IPS DF 6.9 (cell line): ENCODE results near the gene MAGI2.
A peak's percentile ranks its signal among the peaks of the same experiment; 100 is the strongest.

ENCODE experiments used
- DNase-seq: peaks from one replicate; pipeline ENCODE4 v3.0.0-alpha.2; 2013; ENCODE audit warnings: low read depth, low spot score
- H3K27ac ChIP-seq: one replicate; pipeline ENCODE4 v1.5.1; 2013; ENCODE audit warnings: low read length, control low read depth
- H3K27me3 ChIP-seq: 2 replicates; pipeline ENCODE4 v1.6.1; 2013; ENCODE audit warnings: mild to moderate bottlenecking, low read length; ENCODE audit not compliant: control insufficient read depth, insufficient read depth
- H3K36me3 ChIP-seq: 2 replicates; pipeline ENCODE4 v1.6.1; 2013; ENCODE audit warnings: low read length; ENCODE audit not compliant: control insufficient read depth, insufficient read depth
- H3K4me1 ChIP-seq: 2 replicates; pipeline ENCODE4 v1.6.1; 2013; ENCODE audit warnings: low read length; ENCODE audit not compliant: control insufficient read depth, insufficient read depth
- H3K4me3 ChIP-seq: 2 replicates; pipeline ENCODE4 v1.5.1; 2013; ENCODE audit warnings: mild to moderate bottlenecking, low read length
- H3K9me3 ChIP-seq: 2 replicates; pipeline ENCODE4 v1.6.1; 2013; ENCODE audit warnings: low read length, inconsistent platforms; ENCODE audit not compliant: control insufficient read depth, insufficient read depth
- WGBS: extraction: QIAGEN DNeasy Blood & Tissue Kit; methylation state at CpG from one replicate; pipeline ENCODE4 v1.1.7; 2013; ENCODE audit warnings: mixed read lengths, missing lambda C conversion rate; ENCODE audit not compliant: insufficient read length, insufficient coverage; 5-methylcytosine and 5-hydroxymethylcytosine counted together

The MAGI2 gene

DNA sequence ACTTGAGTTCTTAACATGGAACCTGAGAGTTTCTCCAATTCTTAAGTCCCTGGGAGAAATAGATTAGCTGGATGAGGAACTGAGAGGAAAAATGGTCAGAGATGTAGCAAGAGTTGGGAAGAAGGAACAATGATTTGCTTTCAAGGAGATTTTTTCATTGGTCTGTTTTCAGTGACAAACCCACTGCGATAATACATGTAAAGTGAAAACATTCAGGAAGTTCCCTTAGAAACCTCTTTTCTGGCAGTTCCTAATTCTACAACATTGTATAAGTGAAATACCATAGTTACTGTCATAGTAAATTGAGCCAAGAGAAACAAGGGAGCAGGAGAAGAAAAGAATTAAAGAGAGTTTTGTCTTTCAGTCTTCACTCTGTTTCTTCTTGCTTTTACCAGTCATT is 12.1 kb upstream of the MAGI2 start:
- H3K9me3 ChIP-seq: no peaks in the 10 kb centered on the region
- H3K36me3 ChIP-seq: no peaks in the 10 kb centered on the region
- no peak for DNase-seq
- no peak overlapping the region for H3K4me3 ChIP-seq
- H3K27me3 ChIP-seq: no peaks in the 10 kb centered on the region
- no CpG with 5 or more reads among the region's 1 CpG for WGBS
- H3K4me1 ChIP-seq: no peaks in the 10 kb centered on the region
- H3K27ac ChIP-seq: no peak overlapping the region

DNA sequence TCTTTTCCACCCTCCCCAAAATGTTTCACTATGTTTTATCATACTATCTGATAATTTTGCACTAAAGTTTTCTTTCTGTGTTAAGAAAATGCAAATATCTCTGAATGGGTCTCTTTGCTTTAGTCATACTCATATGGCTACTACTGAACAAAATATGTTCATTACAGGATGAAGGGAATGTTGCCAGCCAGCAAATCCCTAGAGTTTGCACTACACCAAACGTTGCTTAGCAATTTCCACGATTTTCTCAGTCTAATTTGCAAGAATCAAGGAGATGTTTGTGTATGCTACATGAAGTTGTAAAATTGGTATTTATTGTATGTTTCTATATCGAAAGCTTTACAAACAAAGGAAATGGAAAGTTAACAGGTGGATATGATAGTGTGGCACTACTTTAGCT is 10.6 kb upstream of the MAGI2 start:
- no peak for DNase-seq
- Histone ChIP-seq H3K9me3 (no peaks in the 10 kb centered on the region), H3K27ac (no peak overlapping the region), H3K36me3 (no peaks in the 10 kb centered on the region), H3K27me3 (no peaks in the 10 kb centered on the region), H3K4me3 (no peak overlapping the region), H3K4me1 (no peaks in the 10 kb centered on the region)
- 100% methylated on average over 1 of the region's 3 CpGs for WGBS

DNA sequence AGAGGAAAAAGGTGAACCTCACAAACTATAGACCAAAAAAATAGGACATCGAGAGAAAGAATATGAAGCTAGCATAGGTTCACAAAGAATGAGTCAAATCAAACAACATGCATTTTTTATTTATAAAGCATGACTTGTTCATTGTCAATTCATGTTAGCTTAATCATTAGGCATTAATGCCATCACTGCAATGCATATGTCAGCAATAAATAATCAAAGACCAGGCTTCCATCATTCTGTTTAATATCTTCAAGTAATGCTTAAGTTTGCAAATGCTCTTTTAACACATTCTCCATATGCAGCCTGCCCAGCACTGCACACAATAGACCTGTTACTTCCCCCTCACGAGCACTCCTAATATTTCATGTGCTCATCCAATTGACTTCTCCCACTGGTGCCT is 8.9 kb upstream of the MAGI2 start:
- no peaks in the 10 kb centered on the region for H3K36me3 ChIP-seq
- no CpG with 5 or more reads among the region's 2 CpGs for WGBS
- no peak for DNase-seq

DNA sequence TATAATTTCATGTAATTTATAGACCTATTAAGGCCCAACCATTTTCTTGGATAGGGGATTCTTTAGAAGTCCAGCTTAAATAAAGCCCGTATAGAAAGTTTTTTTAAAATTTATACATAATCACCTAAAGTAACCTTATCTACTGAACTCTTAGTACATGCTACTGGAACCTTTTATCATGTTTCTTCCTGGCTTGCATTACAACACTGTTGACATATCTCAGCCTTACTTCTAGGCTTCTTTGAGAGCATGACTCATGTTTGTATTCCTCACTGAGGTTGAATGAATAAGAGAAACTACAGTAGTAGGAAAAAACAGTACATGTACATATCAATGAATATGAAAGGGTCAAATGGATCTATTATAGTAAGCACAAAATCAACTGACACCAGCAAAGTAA is 8.2 kb upstream of the MAGI2 start:
- Histone ChIP-seq H3K4me3 (no peak overlapping the region), H3K27ac (no peak overlapping the region), H3K36me3 (no peaks in the 10 kb centered on the region), H3K4me1 (no peaks in the 10 kb centered on the region), H3K27me3 (no peaks in the 10 kb centered on the region), H3K9me3 (no peaks in the 10 kb centered on the region)
- no CpG with 5 or more reads among the region's 1 CpG for WGBS
- no peak for DNase-seq

More for the DNA sequence above, 8.9 kb upstream of the MAGI2 start:
- H3K4me3 ChIP-seq: no peak overlapping the region
- no peaks in the 10 kb centered on the region for H3K27me3 ChIP-seq
- no peaks in the 10 kb centered on the region for H3K4me1 ChIP-seq
- no peak overlapping the region for H3K27ac ChIP-seq
- H3K9me3 ChIP-seq: no peaks in the 10 kb centered on the region

DNA sequence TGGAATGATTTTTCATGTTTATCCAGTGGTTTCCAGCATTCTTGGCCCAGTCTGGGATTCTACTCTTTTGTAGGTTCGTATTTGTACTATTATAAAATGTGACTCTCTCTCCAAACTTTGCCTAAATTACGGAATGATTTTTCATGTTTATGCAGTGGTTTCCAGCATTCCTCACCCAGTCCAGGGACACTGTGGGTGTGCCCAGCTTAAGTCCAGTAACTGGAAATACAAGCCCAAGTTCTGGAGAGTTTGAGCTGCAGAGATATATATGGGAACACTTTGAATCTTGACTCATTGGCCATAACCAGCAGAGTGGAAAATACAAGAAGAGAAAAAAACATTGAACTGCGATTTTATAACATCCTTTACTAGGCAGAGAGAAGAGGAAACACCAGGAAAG is 5.9 kb upstream of the MAGI2 start:
- no peak overlapping the region for H3K27ac ChIP-seq
- peaks cover 13% of the 10 kb centered on the region for H3K27me3 ChIP-seq
- no peaks in the 10 kb centered on the region for H3K36me3 ChIP-seq
- H3K4me1 ChIP-seq: no peaks in the 10 kb centered on the region
- H3K9me3 ChIP-seq: no peaks in the 10 kb centered on the region
- no CpG with 5 or more reads among the region's 3 CpGs for WGBS
- DNase-seq: no peak
- no peak overlapping the region for H3K4me3 ChIP-seq

DNA sequence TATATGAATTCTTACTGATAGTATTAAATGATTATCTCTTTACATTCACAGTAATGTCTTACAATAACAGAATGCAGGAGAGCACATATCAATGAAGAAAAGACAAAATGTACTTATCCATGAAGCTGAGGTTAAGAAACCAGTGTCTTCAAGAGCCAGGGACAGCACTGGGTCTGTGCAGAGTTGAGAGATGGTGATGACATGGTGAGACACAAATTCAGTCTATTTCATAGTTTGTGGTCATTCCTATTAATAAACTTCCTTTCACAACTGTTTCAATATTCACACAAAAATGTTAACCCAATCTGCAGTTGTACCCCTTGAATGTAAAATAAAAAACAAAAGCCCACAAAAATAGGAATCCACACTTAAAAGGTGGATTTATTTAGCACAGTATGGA is 5.3 kb upstream of the MAGI2 start:
- Histone ChIP-seq H3K27me3 (peaks cover 19% of the 10 kb centered on the region), H3K27ac (no peak overlapping the region), H3K4me1 (no peaks in the 10 kb centered on the region), H3K9me3 (no peaks in the 10 kb centered on the region), H3K4me3 (no peak overlapping the region), H3K36me3 (no peaks in the 10 kb centered on the region)
- DNase-seq: no peak

DNA sequence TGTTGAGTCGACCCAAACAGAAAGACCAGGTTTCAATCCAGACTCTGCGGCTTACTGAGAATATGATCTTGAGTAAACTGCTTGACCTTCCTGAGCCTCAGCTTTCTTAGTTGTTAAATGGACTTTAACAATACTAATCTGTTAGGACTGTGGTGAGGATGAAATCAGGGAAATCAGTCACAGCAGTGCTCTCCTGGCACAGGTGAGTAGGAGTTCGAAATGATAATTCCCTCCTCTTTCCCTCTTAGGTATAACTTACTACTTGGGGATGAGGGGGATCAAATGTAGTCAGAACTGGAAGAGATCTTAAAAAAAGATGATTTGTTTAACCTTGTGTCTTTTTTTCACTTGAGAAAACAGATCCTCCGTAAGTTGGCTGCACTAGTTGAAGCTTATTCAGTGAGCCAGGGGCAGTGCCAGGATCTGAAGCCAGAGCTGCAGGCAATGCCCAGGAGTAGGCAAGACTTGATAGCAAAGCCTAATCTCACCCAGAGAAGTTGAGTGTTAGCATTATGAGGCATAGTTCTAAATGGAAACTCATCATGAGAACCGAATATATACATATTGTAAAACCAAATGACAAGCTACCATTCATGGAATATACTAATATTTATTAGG is 1.8 kb upstream of the MAGI2 start:
- Histone ChIP-seq H3K27me3 (peaks cover 37% of the 10 kb centered on the region), H3K4me1 (no peaks in the 10 kb centered on the region; the same call in 1 of the 2 replicates), H3K36me3 (no peaks in the 10 kb centered on the region), H3K4me3 (no peak overlapping the region), H3K9me3 (no peaks in the 10 kb centered on the region), H3K27ac (no peak overlapping the region)
- no CpG with 5 or more reads among the region's 5 CpGs for WGBS
- DNase-seq: no peak

DNA sequence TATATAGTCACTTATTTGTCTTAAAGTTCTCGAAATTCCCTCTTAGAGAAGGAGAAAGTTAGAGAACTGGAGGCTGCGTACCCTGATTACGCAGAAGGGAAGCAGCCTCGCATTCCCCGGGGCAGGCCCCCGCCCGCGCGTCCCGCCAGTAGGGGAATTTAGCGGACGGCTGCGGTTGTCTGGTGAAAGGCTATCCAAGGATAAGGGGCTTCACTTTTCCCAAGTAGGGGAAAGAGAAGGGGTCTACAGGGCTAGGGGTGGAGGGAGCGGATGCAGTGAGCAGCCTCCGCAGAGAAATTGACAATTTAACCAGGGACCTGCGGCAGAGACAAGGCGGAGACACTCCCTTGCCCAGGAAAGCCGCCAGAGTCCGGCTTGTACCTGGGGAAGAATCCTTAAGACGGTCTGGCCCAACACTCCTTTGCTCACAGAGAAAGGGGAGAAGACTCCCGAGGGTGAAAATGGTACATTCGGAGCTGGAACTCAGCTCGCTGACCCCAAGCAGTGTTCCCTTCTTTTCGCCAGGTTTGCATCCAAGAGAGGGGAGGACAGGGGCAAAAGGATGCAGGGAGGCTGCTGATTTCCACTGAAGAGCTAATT is 994 bp upstream of the MAGI2 start:
- Histone ChIP-seq H3K9me3 (no peaks in the 10 kb centered on the region), H3K27me3 (peaks cover 37% of the 10 kb centered on the region), H3K4me1 (no peaks in the 10 kb centered on the region; the same call in 1 of the 2 replicates), H3K27ac (no peak overlapping the region), H3K36me3 (no peaks in the 10 kb centered on the region), H3K4me3 (peak overlapping the region; percentile 89; the same call in 1 of the 2 replicates)
- no peak for DNase-seq
- no CpG with 5 or more reads among the region's 24 CpGs for WGBS

DNA sequence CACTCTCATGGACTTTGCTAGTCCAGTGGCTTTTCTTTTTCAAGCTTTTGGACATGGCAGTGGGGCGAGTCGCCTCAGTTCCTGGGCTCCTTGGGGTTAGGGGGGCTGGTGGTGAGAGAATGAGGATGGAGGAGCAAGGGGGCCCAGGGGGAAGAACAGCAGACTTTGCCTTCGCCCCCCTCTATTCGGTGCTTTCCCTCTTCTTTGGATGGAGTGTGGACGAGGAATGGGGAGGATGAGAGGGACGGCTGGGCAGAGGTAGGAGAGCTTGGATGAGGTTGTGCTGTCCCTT is 255 bp downstream of the MAGI2 start:
- Histone ChIP-seq H3K4me1 (no peaks in the 10 kb centered on the region; the same call in 1 of the 2 replicates), H3K36me3 (no peaks in the 10 kb centered on the region), H3K4me3 (peak overlapping the region; percentile 89; the same call in 1 of the 2 replicates), H3K9me3 (no peaks in the 10 kb centered on the region), H3K27me3 (peaks cover 37% of the 10 kb centered on the region), H3K27ac (no peak overlapping the region)
- no peak for DNase-seq
- no CpG with 5 or more reads among the region's 6 CpGs for WGBS

DNA sequence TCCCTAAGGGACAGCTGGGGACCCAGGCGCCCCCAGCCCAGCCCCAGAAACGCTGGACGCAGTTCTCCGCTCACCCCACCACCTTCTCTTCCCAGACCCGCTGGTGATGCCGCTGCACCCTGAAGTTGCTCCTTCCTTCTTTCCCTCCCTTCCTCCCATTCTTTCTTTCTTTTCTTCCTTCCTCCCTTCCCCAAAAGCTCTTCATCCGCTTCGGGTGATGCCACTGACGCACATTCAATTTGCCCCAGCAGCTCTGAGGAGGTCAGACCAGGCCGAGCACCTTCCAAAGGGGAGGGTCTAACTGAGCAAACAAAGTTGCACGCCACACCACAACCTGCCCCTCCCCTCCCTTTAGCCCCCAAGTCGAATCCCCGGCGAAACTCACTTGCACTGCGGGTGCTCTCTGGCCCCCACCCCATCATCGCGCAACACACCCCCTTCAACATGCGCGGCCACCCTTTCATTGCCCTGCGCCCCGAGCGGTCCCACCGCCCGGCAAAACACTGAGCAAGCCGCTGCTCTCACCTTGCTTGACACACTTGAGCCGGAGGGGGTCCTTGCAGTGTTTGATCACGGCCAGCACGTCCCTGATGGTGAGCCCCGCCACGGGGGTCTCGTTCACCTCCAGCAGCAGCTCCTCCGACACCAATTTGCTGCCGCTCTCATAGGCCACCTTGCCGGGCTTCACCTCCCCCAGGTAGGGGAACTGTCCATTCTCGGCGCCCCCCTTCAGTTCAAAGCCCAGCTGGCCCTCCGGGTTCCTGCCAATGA is 787 bp downstream of the MAGI2 start:
- H3K27me3 ChIP-seq: peaks cover 37% of the 10 kb centered on the region
- no CpG with 5 or more reads among the region's 37 CpGs for WGBS
- no peak overlapping the region for H3K27ac ChIP-seq
- DNase-seq: no peak
- H3K9me3 ChIP-seq: no peaks in the 10 kb centered on the region
- H3K36me3 ChIP-seq: no peaks in the 10 kb centered on the region
- no peaks in the 10 kb centered on the region; the same call in 1 of the 2 replicates for H3K4me1 ChIP-seq
- peak overlapping the region; percentile 89; the same call in 1 of the 2 replicates for H3K4me3 ChIP-seq
